T-helper 2 cell treated with Interferon-gamma antibody and Interleukin-4, amounts not matched to agents 100 ng/mL and 5 ng/mL, for 36 hours (primary cell): ENCODE data around the gene KTI12. TPM values are rescaled to one million over a fixed set of nuclear protein-coding genes. Genes with fewer than 3 reads are reported as not detected.
"Not testable (repeated sequence)": the region's sequence is repeated elsewhere in the genome, so short reads cannot be mapped to it uniquely, and the experiment has no call there.

Experiments used
- intact Hi-C: fragments of 100-400 bp; cut with micrococcal nuclease; formaldehyde crosslinking; loops from one replicate; pipeline ENCODE4 v1.15.1; 2023
- total RNA-seq: library from RNA; stranded (reverse); gene quantifications from 2 replicates; pipeline ENCODE4 v1.2.3, GENCODE V29; 2022

KTI12 gene, protein sequence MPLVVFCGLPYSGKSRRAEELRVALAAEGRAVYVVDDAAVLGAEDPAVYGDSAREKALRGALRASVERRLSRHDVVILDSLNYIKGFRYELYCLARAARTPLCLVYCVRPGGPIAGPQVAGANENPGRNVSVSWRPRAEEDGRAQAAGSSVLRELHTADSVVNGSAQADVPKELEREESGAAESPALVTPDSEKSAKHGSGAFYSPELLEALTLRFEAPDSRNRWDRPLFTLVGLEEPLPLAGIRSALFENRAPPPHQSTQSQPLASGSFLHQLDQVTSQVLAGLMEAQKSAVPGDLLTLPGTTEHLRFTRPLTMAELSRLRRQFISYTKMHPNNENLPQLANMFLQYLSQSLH
- total RNA-seq: 13.2 and 16.0 TPM in 2 replicates

DNA sequence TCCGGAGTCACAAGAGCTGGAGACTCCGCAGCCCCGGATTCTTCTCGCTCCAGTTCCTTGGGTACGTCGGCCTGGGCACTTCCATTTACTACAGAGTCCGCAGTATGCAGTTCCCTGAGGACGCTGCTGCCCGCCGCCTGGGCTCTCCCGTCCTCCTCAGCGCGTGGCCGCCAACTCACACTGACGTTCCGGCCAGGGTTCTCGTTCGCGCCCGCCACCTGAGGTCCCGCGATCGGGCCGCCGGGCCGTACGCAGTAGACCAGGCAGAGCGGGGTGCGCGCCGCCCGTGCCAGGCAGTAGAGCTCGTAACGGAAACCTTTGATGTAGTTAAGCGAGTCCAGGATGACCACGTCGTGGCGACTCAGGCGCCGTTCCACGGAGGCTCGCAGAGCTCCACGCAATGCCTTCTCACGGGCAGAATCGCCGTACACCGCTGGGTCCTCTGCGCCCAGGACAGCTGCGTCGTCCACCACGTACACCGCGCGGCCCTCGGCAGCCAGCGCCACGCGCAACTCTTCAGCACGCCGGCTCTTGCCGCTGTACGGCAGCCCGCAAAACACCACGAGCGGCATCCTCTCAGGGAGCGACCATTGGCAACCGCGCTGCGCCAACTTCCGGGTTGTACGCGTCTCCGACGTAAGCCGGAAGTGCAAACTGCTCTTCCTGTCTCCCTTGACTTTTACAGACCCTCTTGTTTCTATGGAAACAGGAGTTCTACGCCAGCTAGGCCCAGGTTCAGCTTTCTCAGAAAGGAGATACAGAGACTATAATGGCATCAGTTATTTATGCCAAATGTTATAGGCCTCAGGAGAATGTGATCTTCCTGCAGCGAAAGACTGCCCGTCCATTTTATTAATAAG is at the start of gene KTI12:
KTI12 (minus strand) TSS at position 621 of the 860 bp plus-strand sequence; CDS start at position 572, 49 bp downstream.
- intact Hi-C loops: loop anchor here (1.0 kb wide), 3 partner anchors 23 to 333 kb away; partner anchors contain the start of genes BTF3L4, CC2D1B and NRDC

DNA sequence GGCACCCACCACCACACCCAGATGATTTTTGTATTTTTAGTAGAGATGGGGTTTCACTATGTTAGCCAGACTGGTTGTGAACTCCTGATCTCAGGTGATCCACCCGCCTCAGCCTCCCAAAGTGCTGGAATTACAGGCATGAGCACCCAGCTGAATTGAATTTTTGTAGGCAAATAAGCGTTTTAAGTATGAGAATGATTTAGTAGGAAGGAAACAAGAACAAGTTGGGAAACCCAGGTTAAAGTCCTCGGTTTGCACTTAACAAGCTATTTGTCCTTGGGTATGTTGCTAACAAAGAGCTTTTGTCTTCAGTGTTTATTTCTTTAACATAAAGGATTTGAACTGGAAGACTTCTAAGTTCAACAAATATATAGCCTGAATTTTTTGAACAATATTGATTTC is 46.4 kb upstream of the KTI12 start:
- intact Hi-C loops: no loop called here

- intact Hi-C loops: not testable (repeated sequence)
These were observed 43.7 kb upstream of the KTI12 start for GRCh38 chr1:52077277-52077676.

DNA sequence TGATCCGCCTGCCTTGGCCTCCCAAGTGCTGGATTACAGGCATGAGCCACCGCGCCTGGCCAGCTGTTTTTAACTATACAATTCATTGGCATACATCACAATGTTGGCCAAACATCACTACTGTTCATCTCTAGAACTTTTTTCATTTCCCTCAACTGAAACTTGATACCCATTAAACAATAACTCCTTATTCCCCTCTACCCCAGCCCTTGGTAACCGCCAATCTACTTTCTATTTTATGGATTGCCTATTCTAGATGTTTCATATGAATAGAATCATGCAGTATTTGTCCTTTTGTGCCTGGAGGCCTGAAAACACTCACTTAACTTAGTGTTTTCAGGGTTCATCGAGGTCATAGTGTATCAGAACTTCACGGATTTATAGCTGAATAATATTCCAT is 38.7 kb upstream of the KTI12 start:
- intact Hi-C loops: no loop called here

- intact Hi-C loops: no loop called here
These were observed 37.1 kb upstream of the KTI12 start for GRCh38 chr1:52070704-52071103.

GRCh38 chr1:52063192-52063591 is 29.6 kb upstream of the KTI12 start:
- intact Hi-C loops: no loop called here

- intact Hi-C loops: no loop called here
These were observed 27.2 kb upstream of the KTI12 start for GRCh38 chr1:52060822-52061221.

GRCh38 chr1:52059888-52060287 is 26.3 kb upstream of the KTI12 start:
- intact Hi-C loops: loop anchor here (5.0 kb wide), 2 partner anchors 82 to 1267 kb away; partner anchors contain the start of genes LRP8 and ZFYVE9

DNA sequence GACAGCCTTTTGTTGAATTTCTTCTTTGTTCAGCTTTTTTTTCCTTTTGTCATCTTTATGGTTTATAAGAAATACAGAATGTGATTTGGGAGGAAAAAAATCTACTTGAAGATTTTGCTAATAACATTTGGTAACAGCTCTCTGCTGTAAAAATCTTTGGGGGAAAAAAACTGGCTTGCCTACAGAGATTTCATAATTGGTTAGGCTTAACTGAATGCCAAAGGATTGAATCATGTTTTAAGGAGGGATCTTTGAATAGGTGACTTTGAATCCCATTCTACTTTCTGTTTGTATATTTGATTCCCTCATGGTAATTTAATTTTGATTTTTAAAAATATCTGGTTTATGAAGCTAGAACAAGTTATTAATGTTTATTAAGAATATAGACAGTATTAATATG is 25.7 kb upstream of the KTI12 start:
- intact Hi-C loops: loop anchor here (5.0 kb wide), 2 partner anchors 83 to 1268 kb away; partner anchors contain the start of genes LRP8 and ZFYVE9

DNA sequence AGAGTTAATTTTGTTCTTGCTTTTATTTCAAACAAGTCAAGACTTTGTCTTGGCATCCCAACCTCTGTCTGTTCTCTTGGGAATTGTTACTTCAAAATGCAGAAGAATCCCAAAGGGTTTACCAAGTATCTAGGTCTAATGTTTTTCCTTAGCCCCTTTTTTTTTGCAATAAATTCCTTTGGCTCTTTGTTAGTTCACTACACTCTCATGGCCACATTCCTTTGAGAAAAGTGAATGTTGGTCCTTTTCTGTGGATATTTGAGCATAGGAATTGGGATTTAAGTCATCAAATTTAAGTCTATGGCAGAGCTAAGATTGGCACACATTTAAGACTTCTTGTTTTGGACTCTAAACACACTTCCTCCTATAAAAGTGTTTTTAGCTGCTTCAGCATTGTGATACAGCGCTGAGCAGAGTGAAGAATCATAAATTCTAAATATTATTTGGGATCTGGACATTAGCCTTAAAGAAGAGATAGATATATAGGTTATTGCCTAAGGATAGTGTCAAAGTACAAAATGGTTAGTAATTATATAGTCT is 24.3 kb upstream of the KTI12 start:
- intact Hi-C loops: loop anchor here (2.0 to 5.0 kb wide), 4 partner anchors 84 to 1269 kb away; partner anchors contain the start of genes FAF1, LRP8, OSBPL9 and ZFYVE9

- intact Hi-C loops: loop anchor here (2.0 to 5.0 kb wide), 4 partner anchors 85 to 1270 kb away; partner anchors contain the start of genes FAF1, LRP8, OSBPL9 and ZFYVE9
These were observed 23.6 kb upstream of the KTI12 start for GRCh38 chr1:52057255-52057654.

GRCh38 chr1:52056937-52057231 is 23.3 kb upstream of the KTI12 start:
- intact Hi-C loops: loop anchor here (1.0 to 5.0 kb wide), 6 partner anchors 24 to 1270 kb away; partner anchors contain the start of genes FAF1, KTI12, LRP8 and NRDC

GRCh38 chr1:52056163-52056936 is 22.7 kb upstream of the KTI12 start, which contains the start of gene BTF3L4:
Gene BTF3L4 (plus strand): TSS chr1:52056295. CDS start chr1:52059848, 3,553 bp downstream.
- intact Hi-C loops: loop anchor here (1.0 to 5.0 kb wide), 6 partner anchors 23 to 1271 kb away; partner anchors contain the start of genes FAF1, KTI12, LRP8 and NRDC

DNA sequence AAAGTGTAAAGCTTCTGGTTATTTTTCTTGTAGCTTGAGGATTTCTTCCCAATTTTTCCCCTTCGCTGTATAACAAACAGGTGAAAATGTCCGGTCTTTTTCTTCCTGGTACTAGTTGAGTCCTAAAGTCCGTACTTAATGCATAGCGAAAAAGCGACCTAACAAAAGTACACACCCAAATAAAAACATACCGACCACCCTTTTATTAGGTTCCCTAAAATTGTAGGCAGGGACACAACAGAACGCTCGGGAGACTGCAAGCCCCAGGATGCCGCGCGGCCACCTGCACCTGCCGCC is 22.2 kb upstream of the KTI12 start:
- intact Hi-C loops: loop anchor here (1.0 to 5.0 kb wide), 7 partner anchors 23 to 1271 kb away; partner anchors contain the start of genes FAF1, KTI12, LRP8 and NRDC

GRCh38 chr1:52055066-52055865 is 21.7 kb upstream of the KTI12 start, which contains the start of gene TXNDC12:
Gene TXNDC12 (minus strand): TSS chr1:52055191. CDS start chr1:52055096, 95 bp downstream.
- intact Hi-C loops: loop anchor here (1.0 to 5.0 kb wide), 3 partner anchors 87 to 1272 kb away; partner anchors contain the start of genes LRP8 and ZFYVE9

DNA sequence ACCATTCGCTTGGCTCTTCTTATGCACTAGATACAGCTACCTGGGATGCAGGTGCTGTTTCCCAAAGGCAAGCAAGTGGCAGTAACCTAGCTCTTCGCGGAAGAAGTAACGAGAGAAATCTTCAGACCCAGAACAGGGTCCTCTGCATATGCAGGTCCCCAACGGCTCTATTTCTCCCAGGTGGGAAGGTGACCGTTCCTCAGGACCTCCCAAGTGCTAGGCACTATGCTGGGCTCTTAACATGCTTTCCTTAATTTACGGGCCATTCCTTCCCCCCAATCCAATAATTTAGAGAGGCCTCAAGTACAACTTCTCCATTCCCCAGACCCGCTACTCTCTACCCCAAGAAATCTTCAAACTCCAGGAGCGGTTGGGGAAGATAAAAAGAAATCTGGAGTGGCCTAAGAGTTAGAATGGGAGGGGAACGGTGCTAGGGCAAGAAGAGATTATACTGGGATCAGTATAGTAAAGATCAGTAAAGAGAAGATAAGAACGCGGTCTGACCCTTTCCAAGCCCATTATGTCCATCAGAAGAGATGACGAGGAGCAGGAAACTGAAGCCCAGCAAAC is 21.0 kb upstream of the KTI12 start:
- intact Hi-C loops: loop anchor here (1.0 to 5.0 kb wide), 3 partner anchors 88 to 1273 kb away; partner anchors contain the start of genes LRP8 and ZFYVE9

- intact Hi-C loops: no loop called here
These were observed 20.3 kb upstream of the KTI12 start for GRCh38 chr1:52053862-52054261.

- intact Hi-C loops: not testable (repeated sequence)
These were observed 15.7 kb upstream of the KTI12 start for GRCh38 chr1:52049337-52049736.

- intact Hi-C loops: not testable (repeated sequence)
These were observed 12.1 kb upstream of the KTI12 start for GRCh38 chr1:52045666-52046195.
